ENCODE data around the gene IKBKE.

Gene IKBKE

DNA sequence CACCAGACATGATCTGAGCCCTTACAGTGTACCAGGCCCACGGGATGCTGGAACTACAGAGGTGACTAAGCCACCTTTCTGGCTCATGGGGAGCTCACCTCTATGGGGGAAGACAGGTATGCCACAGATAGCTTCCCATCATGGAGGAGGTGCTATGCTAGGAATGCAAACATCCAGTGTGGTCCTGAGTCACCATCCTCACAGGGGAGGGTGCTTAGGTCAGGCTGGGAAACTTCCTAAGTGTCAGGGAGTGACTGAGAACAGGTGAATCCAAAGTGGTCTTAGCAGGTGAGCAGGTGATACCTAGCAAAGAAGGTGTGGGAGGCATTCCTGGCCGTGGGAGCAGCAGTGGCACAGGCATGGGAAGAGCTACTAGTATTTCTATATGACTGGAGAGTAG is 28.4 kb downstream of the IKBKE start:
- no peak for TF ChIP-seq EZH2phosphoT487 (IDR thresholded peaks at IDR 0.05; ENCODE audit: borderline replicate concordance)
- TF ChIP-seq, protein P1, sequence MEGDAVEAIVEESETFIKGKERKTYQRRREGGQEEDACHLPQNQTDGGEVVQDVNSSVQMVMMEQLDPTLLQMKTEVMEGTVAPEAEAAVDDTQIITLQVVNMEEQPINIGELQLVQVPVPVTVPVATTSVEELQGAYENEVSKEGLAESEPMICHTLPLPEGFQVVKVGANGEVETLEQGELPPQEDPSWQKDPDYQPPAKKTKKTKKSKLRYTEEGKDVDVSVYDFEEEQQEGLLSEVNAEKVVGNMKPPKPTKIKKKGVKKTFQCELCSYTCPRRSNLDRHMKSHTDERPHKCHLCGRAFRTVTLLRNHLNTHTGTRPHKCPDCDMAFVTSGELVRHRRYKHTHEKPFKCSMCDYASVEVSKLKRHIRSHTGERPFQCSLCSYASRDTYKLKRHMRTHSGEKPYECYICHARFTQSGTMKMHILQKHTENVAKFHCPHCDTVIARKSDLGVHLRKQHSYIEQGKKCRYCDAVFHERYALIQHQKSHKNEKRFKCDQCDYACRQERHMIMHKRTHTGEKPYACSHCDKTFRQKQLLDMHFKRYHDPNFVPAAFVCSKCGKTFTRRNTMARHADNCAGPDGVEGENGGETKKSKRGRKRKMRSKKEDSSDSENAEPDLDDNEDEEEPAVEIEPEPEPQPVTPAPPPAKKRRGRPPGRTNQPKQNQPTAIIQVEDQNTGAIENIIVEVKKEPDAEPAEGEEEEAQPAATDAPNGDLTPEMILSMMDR (conservative IDR thresholded peaks at IDR 0.05; ENCODE audit: low read length), result no peak
- H3K9me3 ChIP-seq (ENCODE audit: insufficient read depth, low read depth, low read length), result no peaks in the 10 kb centered on the region
- H3K4me1 ChIP-seq (ENCODE audit: insufficient read depth, low read length, poor library complexity, severe bottlenecking), result peaks cover 10% of the 10 kb centered on the region
- H3K4me2 ChIP-seq (ENCODE audit: low read depth, low read length, poor library complexity, severe bottlenecking), result no peak overlapping the region
- no peak overlapping the region for H2AFZ ChIP-seq (ENCODE audit: low read length)
- H3K36me3 ChIP-seq (ENCODE audit: insufficient read depth, low read length), result peaks cover 13% of the 10 kb centered on the region; the same call in 1 of the 2 replicates
- no peak overlapping the region for H3K4me3 ChIP-seq (ENCODE audit: low read length, poor library complexity, severe bottlenecking)
- H3K27me3 ChIP-seq (ENCODE audit: insufficient read depth, low read length, poor library complexity, severe bottlenecking), result no peaks in the 10 kb centered on the region
- no peak overlapping the region for H3K9ac ChIP-seq (ENCODE audit: low read depth, low read length, poor library complexity, severe bottlenecking)
- no peaks in the 10 kb centered on the region for H4K20me1 ChIP-seq (ENCODE audit: insufficient read depth, low read length, poor library complexity, severe bottlenecking)
- H3K9me2 ChIP-seq (replicated peaks; ENCODE audit: low read depth, low read length), result no peaks in the 10 kb centered on the region
- no peaks in the 10 kb centered on the region for H3K79me2 ChIP-seq (ENCODE audit: insufficient read depth, low read length)
- no peaks in the 10 kb centered on the region for H3F3A ChIP-seq (ENCODE audit: low read depth)

DNA sequence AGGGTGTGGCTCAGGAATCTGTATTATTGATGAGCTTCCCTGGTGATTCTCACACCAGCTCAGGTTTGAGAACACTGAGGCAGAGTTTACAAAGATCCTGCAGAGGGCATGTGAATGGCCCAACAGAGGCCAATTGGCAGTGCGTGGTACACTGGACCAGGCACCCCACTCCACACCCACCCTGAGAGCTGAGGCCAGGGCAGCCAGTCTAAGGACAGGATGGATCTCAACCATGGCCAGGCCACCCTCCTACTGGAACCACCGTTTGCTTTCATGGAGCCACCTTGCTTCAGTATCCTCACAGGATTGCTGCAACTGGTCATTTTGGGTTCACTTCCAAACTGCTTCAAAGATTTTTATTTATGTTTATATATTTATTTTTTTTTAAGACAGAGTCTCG is 29.8 kb downstream of the IKBKE start:
- H3K4me2 ChIP-seq (ENCODE audit: low read depth, low read length, poor library complexity, severe bottlenecking), result no peak overlapping the region
- no peaks in the 10 kb centered on the region for H3K9me3 ChIP-seq (ENCODE audit: insufficient read depth, low read depth, low read length)
- H3K27me3 ChIP-seq (ENCODE audit: insufficient read depth, low read length, poor library complexity, severe bottlenecking), result no peaks in the 10 kb centered on the region
- H3K79me2 ChIP-seq (ENCODE audit: insufficient read depth, low read length), result no peaks in the 10 kb centered on the region
- H2AFZ ChIP-seq (ENCODE audit: low read length), result no peak overlapping the region
- H3K9ac ChIP-seq (ENCODE audit: low read depth, low read length, poor library complexity, severe bottlenecking), result no peak overlapping the region
- H3K36me3 ChIP-seq (ENCODE audit: insufficient read depth, low read length), result peaks cover 3% of the 10 kb centered on the region; the same call in 1 of the 2 replicates
- no peak overlapping the region for H3K4me3 ChIP-seq (ENCODE audit: low read length, poor library complexity, severe bottlenecking)
- no peaks in the 10 kb centered on the region for H3K9me2 ChIP-seq (replicated peaks; ENCODE audit: low read depth, low read length)
- H3K4me1 ChIP-seq (ENCODE audit: insufficient read depth, low read length, poor library complexity, severe bottlenecking), result peaks cover 15% of the 10 kb centered on the region
- H4K20me1 ChIP-seq (ENCODE audit: insufficient read depth, low read length, poor library complexity, severe bottlenecking), result no peaks in the 10 kb centered on the region
- H3F3A ChIP-seq (ENCODE audit: low read depth), result no peaks in the 10 kb centered on the region
- TF ChIP-seq, protein P1 (conservative IDR thresholded peaks at IDR 0.05; ENCODE audit: low read length), result no peak
- no peak for TF ChIP-seq EZH2phosphoT487 (IDR thresholded peaks at IDR 0.05; ENCODE audit: borderline replicate concordance)

DNA sequence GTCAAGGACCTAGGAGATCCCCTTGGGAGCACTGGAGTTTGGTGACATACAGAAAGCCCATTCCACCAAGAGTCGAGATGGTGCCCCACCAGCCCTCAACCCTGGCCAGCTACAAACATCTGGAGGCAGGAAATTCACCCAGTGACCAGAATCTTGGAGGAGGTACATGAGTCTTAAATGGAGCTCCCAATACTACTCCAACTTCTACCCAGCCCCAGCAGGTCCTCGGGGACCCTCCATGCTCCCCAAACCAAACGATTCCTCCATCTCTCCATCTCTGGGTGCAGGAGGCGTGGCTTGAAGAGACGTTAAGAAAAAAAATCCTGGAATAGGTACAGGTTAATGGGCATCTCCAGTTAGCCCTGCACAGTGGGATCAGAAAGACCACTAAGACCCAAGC is 31.6 kb downstream of the IKBKE start:
- Histone ChIP-seq H3K79me2 (ENCODE audit: insufficient read depth, low read length) (no peaks in the 10 kb centered on the region), H3K4me1 (ENCODE audit: insufficient read depth, low read length, poor library complexity, severe bottlenecking) (peaks cover 6% of the 10 kb centered on the region), H3K27me3 (ENCODE audit: insufficient read depth, low read length, poor library complexity, severe bottlenecking) (no peaks in the 10 kb centered on the region)

More for the DNA sequence above, 31.6 kb downstream of the IKBKE start:
- Histone ChIP-seq H3K9ac (ENCODE audit: low read depth, low read length, poor library complexity, severe bottlenecking) (no peak overlapping the region), H3K36me3 (ENCODE audit: insufficient read depth, low read length) (no peaks in the 10 kb centered on the region; the same call in 1 of the 2 replicates), H3F3A (ENCODE audit: low read depth) (no peaks in the 10 kb centered on the region), H3K9me3 (ENCODE audit: insufficient read depth, low read depth, low read length) (no peaks in the 10 kb centered on the region), H4K20me1 (ENCODE audit: insufficient read depth, low read length, poor library complexity, severe bottlenecking) (no peaks in the 10 kb centered on the region), H3K4me2 (ENCODE audit: low read depth, low read length, poor library complexity, severe bottlenecking) (no peak overlapping the region), H3K9me2 (replicated peaks; ENCODE audit: low read depth, low read length) (no peaks in the 10 kb centered on the region), H3K4me3 (ENCODE audit: low read length, poor library complexity, severe bottlenecking) (no peak overlapping the region), H2AFZ (ENCODE audit: low read length) (no peak overlapping the region)
- no peak for TF ChIP-seq EZH2phosphoT487 (IDR thresholded peaks at IDR 0.05; ENCODE audit: borderline replicate concordance)
- TF ChIP-seq, protein P1 (conservative IDR thresholded peaks at IDR 0.05; ENCODE audit: low read length), result no peak
